Transverse colon (tissue), 4 donors: Measurements from ENCODE around the gene IWS1.
A peak's percentile ranks its signal among the peaks of the same experiment; 100 is the strongest.

Experiments used
- EP300 ChIP-seq: sonication (generic); formaldehyde crosslinking; IDR thresholded peaks from one replicate; pipeline ENCODE4 v1.6.1; 2017; ENCODE audit warnings: antibody characterized with exemption, low read depth
- POLR2A ChIP-seq: fragments of 450-650 bp; IDR thresholded peaks from one replicate; pipeline ENCODE4 v1.6.1; 2016; ENCODE audit warnings: antibody characterized with exemption, mild to moderate bottlenecking, moderate library complexity
- POLR2AphosphoS5 ChIP-seq, 3 donors: sonication (generic); formaldehyde crosslinking; IDR thresholded peaks; one replicate each; pipeline ENCODE4 v1.6.1; 2016; ENCODE audit warnings: antibody characterized with exemption in 3 of 3
- TF ChIP-seq, protein P1 (sequence below), 5 experiments: fragments of 200-600 bp in 3 of 5; fragments of 450-650 bp in 2 of 5; sonication (generic) in 3 of 5; IDR thresholded peaks; 1 replicate in 2 of 5; 2 replicates in 3 of 5; pipeline ENCODE4 v1.5.1; 2016 to 2017; ENCODE audit warnings: antibody characterized with exemption in 5 of 5, inconsistent platforms in 3 of 5, mild to moderate bottlenecking in 2 of 5, moderate library complexity in 1 of 5

DNA sequence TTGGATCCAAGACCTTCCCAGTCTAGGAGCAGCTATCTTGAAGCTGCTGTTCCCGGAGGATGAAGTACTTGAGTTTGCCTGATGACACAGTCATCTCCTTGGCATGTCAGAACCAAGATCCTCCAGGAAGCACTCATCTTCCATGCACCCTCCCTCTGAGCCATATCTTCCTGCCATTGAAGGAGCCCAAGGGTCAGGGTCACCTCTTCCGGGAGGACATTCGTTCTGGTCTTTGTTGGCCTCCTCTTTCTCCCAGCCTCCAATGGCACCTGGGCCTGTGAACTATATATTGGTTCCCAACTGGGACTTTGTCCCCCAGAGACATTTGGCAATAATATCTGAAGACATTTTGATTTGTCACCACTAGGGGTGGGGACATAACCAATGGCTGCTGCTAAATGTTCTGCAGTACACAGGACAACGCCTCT is 4.9 kb upstream of the IWS1 start:
- TF ChIP-seq, protein P1, sequence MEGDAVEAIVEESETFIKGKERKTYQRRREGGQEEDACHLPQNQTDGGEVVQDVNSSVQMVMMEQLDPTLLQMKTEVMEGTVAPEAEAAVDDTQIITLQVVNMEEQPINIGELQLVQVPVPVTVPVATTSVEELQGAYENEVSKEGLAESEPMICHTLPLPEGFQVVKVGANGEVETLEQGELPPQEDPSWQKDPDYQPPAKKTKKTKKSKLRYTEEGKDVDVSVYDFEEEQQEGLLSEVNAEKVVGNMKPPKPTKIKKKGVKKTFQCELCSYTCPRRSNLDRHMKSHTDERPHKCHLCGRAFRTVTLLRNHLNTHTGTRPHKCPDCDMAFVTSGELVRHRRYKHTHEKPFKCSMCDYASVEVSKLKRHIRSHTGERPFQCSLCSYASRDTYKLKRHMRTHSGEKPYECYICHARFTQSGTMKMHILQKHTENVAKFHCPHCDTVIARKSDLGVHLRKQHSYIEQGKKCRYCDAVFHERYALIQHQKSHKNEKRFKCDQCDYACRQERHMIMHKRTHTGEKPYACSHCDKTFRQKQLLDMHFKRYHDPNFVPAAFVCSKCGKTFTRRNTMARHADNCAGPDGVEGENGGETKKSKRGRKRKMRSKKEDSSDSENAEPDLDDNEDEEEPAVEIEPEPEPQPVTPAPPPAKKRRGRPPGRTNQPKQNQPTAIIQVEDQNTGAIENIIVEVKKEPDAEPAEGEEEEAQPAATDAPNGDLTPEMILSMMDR (IDR thresholded peaks at IDR 0.05), result peak in 4 of 5 experiments; percentile 13 to 47 (median 18)
- no peak for TF ChIP-seq EP300
- peak in 2 of 3 donors; percentile 39 to 57 for TF ChIP-seq POLR2AphosphoS5 (IDR thresholded peaks at IDR 0.05)
- TF ChIP-seq POLR2A, result no peak
